H1 (cell line): ENCODE data around the gene TCHP. TPM values are rescaled to one million over a fixed set of nuclear protein-coding genes. Genes with fewer than 3 reads are reported as not detected.

ENCODE experiments used
- CTCF ChIA-PET: fragments of 300-600 bp; sonication (Branson Sonifier 250); formaldehyde crosslinking; loops from one replicate; lab custom pipeline; 2021; ENCODE audit not compliant: partially characterized antibody; lab: Charles Lee
- POLR2A ChIA-PET: fragments of 300-600 bp; sonication (Branson Sonifier 250); formaldehyde crosslinking; loops from one replicate; lab custom pipeline; 2021; ENCODE audit warnings: inconsistent platforms; ENCODE audit not compliant: partially characterized antibody; lab: Charles Lee
- DNase-seq, 2 experiments: peaks; one replicate each; pipeline versions ENCODE4 v3.0.0 to v3.0.0-alpha.2; 2010 to 2022; ENCODE audit warnings: low spot score in 2 of 2, low read depth in 1 of 2, mixed read lengths in 1 of 2
- FAIRE-seq: peaks from 2 replicates; lab custom pipeline; 2011; peaks lifted over from hg19 to GRCh38; lab: Jason Lieb, UNC
- H2AFZ ChIP-seq: 2 replicates; pipeline ENCODE4 v1.8.1; 2012; ENCODE audit warnings: low read length, inconsistent platforms
- H2AK5ac ChIP-seq: 2 replicates; pipeline ENCODE4 v1.6.1; 2013; ENCODE audit warnings: low read depth, low read length
- H2BK120ac ChIP-seq: replicated peaks from 2 replicates; pipeline ENCODE3; 2013; ENCODE audit warnings: low read depth, low read length, inconsistent platforms
- H2BK12ac ChIP-seq: 2 replicates; pipeline ENCODE4 v1.6.1; 2013; ENCODE audit warnings: low read depth, low read length
- H2BK15ac ChIP-seq: 2 replicates; pipeline ENCODE4 v1.6.1; 2013; ENCODE audit warnings: low read length
- H2BK20ac ChIP-seq: 2 replicates; pipeline ENCODE4 v1.6.1; 2013; ENCODE audit warnings: low read length
- H2BK5ac ChIP-seq: 2 replicates; pipeline ENCODE4 v1.6.1; 2013; ENCODE audit warnings: low read depth, low read length
- H3K14ac ChIP-seq: 2 replicates; pipeline ENCODE4 v1.6.1; 2013; ENCODE audit warnings: inconsistent platforms; ENCODE audit not compliant: insufficient read length
- H3K18ac ChIP-seq: 2 replicates; pipeline ENCODE4 v1.6.1; 2013; ENCODE audit warnings: low read length; ENCODE audit errors: extremely low read depth
- H3K23ac ChIP-seq: 2 replicates; pipeline ENCODE4 v1.6.1; 2013; ENCODE audit warnings: inconsistent platforms; ENCODE audit not compliant: insufficient read length
- H3K23me2 ChIP-seq: 2 replicates; pipeline ENCODE4 v1.6.1; 2013; ENCODE audit warnings: low read depth, low read length
- H3K27ac ChIP-seq: 2 replicates; pipeline ENCODE4 v1.6.1; 2011; ENCODE audit warnings: low read depth, low read length, inconsistent platforms
- H3K27me3 ChIP-seq, 4 experiments: replicated peaks in 1 of 4; 1 replicate in 1 of 4; 2 replicates in 3 of 4; pipeline versions ENCODE4 v1.6.1 to v1.8.1; 2011 to 2013; ENCODE audit warnings: low read length in 3 of 4, mild to moderate bottlenecking in 3 of 4, inconsistent platforms in 2 of 4, mixed read lengths in 2 of 4, moderate library complexity in 1 of 4; ENCODE audit not compliant: control insufficient read depth in 3 of 4, insufficient read depth in 3 of 4; ENCODE audit errors: extremely low read depth in 1 of 4
- H3K36me3 ChIP-seq, 4 experiments: 2 replicates each; pipeline versions ENCODE4 v1.6.1 to v1.8.1; 2011 to 2013; ENCODE audit warnings: mild to moderate bottlenecking in 4 of 4, low read length in 3 of 4, moderate library complexity in 2 of 4, control low read depth in 1 of 4, inconsistent platforms in 1 of 4; ENCODE audit not compliant: insufficient read depth in 4 of 4, control insufficient read depth in 2 of 4
- H3K4ac ChIP-seq: replicated peaks from 2 replicates; pipeline ENCODE3; 2013; ENCODE audit warnings: low read length, low read depth, mixed read lengths, inconsistent platforms; ENCODE audit not compliant: insufficient read length
- H3K4me1 ChIP-seq, 4 experiments: replicated peaks in 1 of 4; 1 replicate in 1 of 4; 2 replicates in 3 of 4; pipeline versions ENCODE4 v1.6.1 to v1.8.1; 2011 to 2013; ENCODE audit warnings: low read length in 3 of 4, inconsistent platforms in 2 of 4, mixed read lengths in 1 of 4; ENCODE audit not compliant: insufficient read depth in 4 of 4, control insufficient read depth in 3 of 4
- H3K4me2 ChIP-seq, 2 experiments: 2 replicates each; pipeline versions ENCODE4 v1.6.1 to v1.8.1; 2011 to 2013; ENCODE audit warnings: low read depth in 2 of 2, low read length in 2 of 2, control low read depth in 1 of 2, inconsistent platforms in 1 of 2, mild to moderate bottlenecking in 1 of 2; ENCODE audit not compliant: insufficient read depth in 1 of 2
- H3K4me3 ChIP-seq, 4 experiments: fragments of 200-600, 300-600 bp in 1 of 4; sonication (generic), shearing (Covaris generic), sonication (Bioruptor Twin) in 1 of 4; 2 replicates each; pipeline versions ENCODE4 v1.5.1 to v1.8.1; 2011 to 2016; ENCODE audit warnings: low read length in 4 of 4, low read depth in 3 of 4, control low read depth in 2 of 4, inconsistent platforms in 2 of 4, mild to moderate bottlenecking in 2 of 4, mixed read lengths in 1 of 4, moderate library complexity in 1 of 4; ENCODE audit not compliant: insufficient read depth in 2 of 4; ENCODE audit errors: extremely low read depth in 1 of 4
- H3K56ac ChIP-seq: replicated peaks from 2 replicates; pipeline ENCODE3; 2013; ENCODE audit warnings: low read depth, mild to moderate bottlenecking, mixed read lengths, low read length, inconsistent platforms; ENCODE audit not compliant: insufficient read length
- H3K79me1 ChIP-seq: 2 replicates; pipeline ENCODE4 v1.6.1; 2013; ENCODE audit warnings: low read depth, low read length, control low read depth
- H3K79me2 ChIP-seq, 2 experiments: 2 replicates each; pipeline versions ENCODE4 v1.6.1 to v1.8.1; 2012 to 2013; ENCODE audit warnings: low read length in 2 of 2, mild to moderate bottlenecking in 2 of 2, inconsistent platforms in 1 of 2; ENCODE audit not compliant: insufficient read depth in 2 of 2, control insufficient read depth in 1 of 2
- H3K9ac ChIP-seq, 4 experiments: replicated peaks in 1 of 4; 1 replicate in 1 of 4; 2 replicates in 3 of 4; pipeline versions ENCODE4 v1.6.1 to v1.8.1; 2011 to 2013; ENCODE audit warnings: low read depth in 3 of 4, low read length in 3 of 4, control low read depth in 2 of 4, mild to moderate bottlenecking in 2 of 4, moderate library complexity in 2 of 4, inconsistent platforms in 1 of 4; ENCODE audit errors: extremely low read depth in 1 of 4
- H3K9me3 ChIP-seq, 2 experiments: 2 replicates each; pipeline versions ENCODE4 v1.6.1 to v1.8.1; 2012 to 2013; ENCODE audit warnings: mild to moderate bottlenecking in 2 of 2, moderate library complexity in 2 of 2, control low read depth in 1 of 2, inconsistent platforms in 1 of 2, low read depth in 1 of 2, low read length in 1 of 2, mixed read lengths in 1 of 2; ENCODE audit not compliant: insufficient read depth in 2 of 2
- H4K20me1 ChIP-seq, 2 experiments: replicated peaks in 1 of 2; 2 replicates each; pipeline versions ENCODE3 to v1.8.1; 2011 to 2013; ENCODE audit warnings: inconsistent platforms in 2 of 2, low read length in 2 of 2, mild to moderate bottlenecking in 1 of 2; ENCODE audit not compliant: insufficient read depth in 2 of 2, control insufficient read depth in 1 of 2
- H4K5ac ChIP-seq: 2 replicates; pipeline ENCODE4 v1.6.1; 2013; ENCODE audit warnings: low read length, low read depth, mixed read lengths, inconsistent platforms; ENCODE audit not compliant: insufficient read length
- H4K8ac ChIP-seq: 2 replicates; pipeline ENCODE4 v1.8.0; 2013; ENCODE audit warnings: mild to moderate bottlenecking, moderate library complexity, low read length, inconsistent platforms; ENCODE audit not compliant: insufficient read depth; ENCODE audit errors: extremely low read depth
- H4K91ac ChIP-seq: replicated peaks from 2 replicates; pipeline ENCODE3; 2013; ENCODE audit warnings: low read length, mixed read lengths, inconsistent platforms; ENCODE audit not compliant: insufficient read length
- ATF2 ChIP-seq: IDR thresholded peaks from 2 replicates; pipeline ENCODE4 v1.6.1; 2012; ENCODE audit warnings: low read length, inconsistent platforms
- CTBP2 ChIP-seq: IDR thresholded peaks from 2 replicates; pipeline ENCODE4 v1.7.0; 2011; ENCODE audit warnings: borderline replicate concordance, mild to moderate bottlenecking, moderate library complexity, mixed read lengths, low read length; ENCODE audit not compliant: insufficient read depth, insufficient read length
- KDM1A ChIP-seq: fragments of 200-600, 300-600 bp; sonication (generic); IDR thresholded peaks from 2 replicates; pipeline ENCODE4 v1.7.1; 2016; ENCODE audit warnings: mild to moderate bottlenecking, low read length, borderline replicate concordance
- RAD21 ChIP-seq, 2 experiments: IDR thresholded peaks in 1 of 2; conservative IDR thresholded peaks in 1 of 2; 2 replicates each; pipeline ENCODE4 v1.6.1; 2011; ENCODE audit warnings: low read depth in 2 of 2, low read length in 2 of 2, improper control_type of control experiment in 1 of 2, inconsistent platforms in 1 of 2, mild to moderate bottlenecking in 1 of 2, moderate library complexity in 1 of 2
- SIN3A ChIP-seq, 2 experiments: IDR thresholded peaks in 1 of 2; conservative IDR thresholded peaks in 1 of 2; 2 replicates each; pipeline ENCODE4 v1.6.1; 2011 to 2012; ENCODE audit warnings: low read length in 2 of 2, improper control_type of control experiment in 1 of 2, low read depth in 1 of 2, mild to moderate bottlenecking in 1 of 2
- SIRT6 ChIP-seq: IDR thresholded peaks from one replicate; pipeline ENCODE4 v1.7.1; 2012; ENCODE audit warnings: low read length, inconsistent platforms
- SRF ChIP-seq: IDR thresholded peaks from 2 replicates; pipeline ENCODE4 v1.6.1; 2011; ENCODE audit warnings: mild to moderate bottlenecking, low read depth, low read length, moderate library complexity
- YY1 ChIP-seq: IDR thresholded peaks from 2 replicates; pipeline ENCODE4 v1.6.1; 2011; ENCODE audit warnings: low read depth, mild to moderate bottlenecking, low read length
- WGBS, 2 experiments: shearing (Covaris generic) in 1 of 2; methylation state at CpG; one replicate each; pipeline versions ENCODE4 v1.1.6 to v1.1.7; 2013 to 2015; ENCODE audit warnings: low lambda C conversion rate in 2 of 2, mixed read lengths in 2 of 2, inconsistent platforms in 1 of 2, low coverage in 1 of 2, missing lambda C conversion rate in 1 of 2; ENCODE audit not compliant: insufficient replicate concordance in 2 of 2, insufficient coverage in 1 of 2, insufficient read length in 1 of 2; ENCODE audit errors: extremely low coverage in 1 of 2, missing lambda C conversion rate in 1 of 2; 5-methylcytosine and 5-hydroxymethylcytosine counted together
- polyA plus RNA-seq, 7 experiments: library from polyadenylated mRNA; depleted of rRNA in 3 of 7; stranded (reverse) in 5 of 7; unstranded in 2 of 7; fragments of >200 nt in 5 of 7; fragments of 200-250 nt in 2 of 7; gene quantifications; 1 replicate in 5 of 7; 2 replicates in 1 of 7; 4 replicates in 1 of 7; pipeline versions ENCODE4 v1.2.1 to v1.2.3, GENCODE V29; 2011 to 2013; ENCODE audit warnings: missing spikeins in 2 of 7, mixed read lengths in 2 of 7
- total RNA-seq: library from RNA; stranded (reverse); fragmentation: NEBNext Ultra II Directional; extraction: Animal tissue kit (Norgen Biotek cat#: 25700); gene quantifications from 2 replicates; pipeline ENCODE4 v1.2.1, GENCODE V29; 2021
- TF ChIP-seq, protein P1 (sequence below): IDR thresholded peaks from 2 replicates; pipeline ENCODE4 v1.6.1; 2011; ENCODE audit warnings: low read length, improper control_type of control experiment

The TCHP gene
- total and polyA plus RNA-seq, 2 of the 8 experiments (the other 6 are each of a cell fraction or from before 2014, with no cell fraction given) = 2.8 to 4.5 TPM

DNA sequence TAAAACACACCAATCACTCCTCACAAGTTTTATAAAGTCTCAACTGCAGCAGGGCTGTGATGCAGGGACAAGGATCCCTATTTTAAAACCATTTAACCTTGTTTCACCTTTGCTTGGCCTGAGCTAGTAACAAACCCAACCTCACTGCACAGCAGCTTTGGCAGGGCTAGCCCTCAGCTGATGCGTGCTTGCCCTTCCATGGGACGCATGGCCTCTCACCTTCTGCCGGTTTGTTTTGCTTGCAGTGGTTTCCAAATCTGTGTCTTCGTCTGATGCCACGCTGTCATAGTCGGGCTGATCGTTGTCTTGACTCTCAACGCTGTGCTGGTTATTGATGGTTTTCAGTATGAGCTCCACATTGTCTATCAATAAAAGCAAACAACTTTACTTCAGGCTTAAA is 52.8 kb downstream of the TCHP start:
- 97% methylated on average over 8 of the region's 8 CpGs; no CpG with 5 or more reads in 1 of the 2 experiments for WGBS, 2 experiments
- no peak for TF ChIP-seq KDM1A
- no peak for TF ChIP-seq ATF2
- TF ChIP-seq YY1 = no peak
- TF ChIP-seq, protein P1, sequence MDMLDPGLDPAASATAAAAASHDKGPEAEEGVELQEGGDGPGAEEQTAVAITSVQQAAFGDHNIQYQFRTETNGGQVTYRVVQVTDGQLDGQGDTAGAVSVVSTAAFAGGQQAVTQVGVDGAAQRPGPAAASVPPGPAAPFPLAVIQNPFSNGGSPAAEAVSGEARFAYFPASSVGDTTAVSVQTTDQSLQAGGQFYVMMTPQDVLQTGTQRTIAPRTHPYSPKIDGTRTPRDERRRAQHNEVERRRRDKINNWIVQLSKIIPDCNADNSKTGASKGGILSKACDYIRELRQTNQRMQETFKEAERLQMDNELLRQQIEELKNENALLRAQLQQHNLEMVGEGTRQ = no peak
- no peak for TF ChIP-seq SIN3A (conservative IDR thresholded peaks at IDR 0.05 in 1 of 2, IDR thresholded peaks at IDR 0.05 in 1 of 2; ENCODE audit: low read depth in 1 of 2, low read length in 2 of 2)
- no peak for TF ChIP-seq RAD21 (IDR thresholded peaks at IDR 0.05 in 1 of 2, conservative IDR thresholded peaks at IDR 0.05 in 1 of 2; ENCODE audit: low read depth in 2 of 2, low read length in 2 of 2)
- no peak for TF ChIP-seq SIRT6
- TF ChIP-seq CTBP2 = no peak
- TF ChIP-seq SRF = no peak

More for the DNA sequence above, 52.8 kb downstream of the TCHP start:
- no peak overlapping the region for H2BK20ac ChIP-seq
- no peak overlapping the region for H4K91ac ChIP-seq
- no peak overlapping the region for H2BK120ac ChIP-seq
- no peak overlapping the region for H3K56ac ChIP-seq
- no peaks in the 10 kb centered on the region for H3K9me3 ChIP-seq
- no peak overlapping the region for H3K4ac ChIP-seq
- H2AK5ac ChIP-seq = no peak overlapping the region
- DNase-seq (no peak), FAIRE-seq (no peak)
- H4K20me1 ChIP-seq = no peaks in the 10 kb centered on the region
- no peak overlapping the region for H3K18ac ChIP-seq
- H2BK5ac ChIP-seq = no peak overlapping the region
- H2BK12ac ChIP-seq = no peak overlapping the region
- H3K36me3 ChIP-seq = peaks cover 3 to 19% (median 10%) of the 10 kb centered on the region in 4 experiments; a peak in 6 of 8 replicates
- no peaks in the 10 kb centered on the region for H3K23me2 ChIP-seq
- no peaks in the 10 kb centered on the region for H3K79me1 ChIP-seq
- no peak overlapping the region for H3K14ac ChIP-seq
- H3K9ac ChIP-seq = no peak overlapping the region
- no peak overlapping the region for H4K8ac ChIP-seq
- no peaks in the 10 kb centered on the region for H3K27me3 ChIP-seq
- H3K23ac ChIP-seq = no peak overlapping the region
- H3K4me1 ChIP-seq = peaks cover 0 to 6% (median 0%) of the 10 kb centered on the region in 4 experiments; a peak in 1 of 7 replicates
- H2AFZ ChIP-seq = no peak overlapping the region
- H4K5ac ChIP-seq = no peak overlapping the region
- H3K4me3 ChIP-seq = no peak overlapping the region
- no peak overlapping the region for H3K27ac ChIP-seq
- H3K79me2 ChIP-seq = no peaks in the 10 kb centered on the region
- H3K4me2 ChIP-seq = no peak overlapping the region
- CTCF ChIA-PET = interaction anchor here (0.9 to 1.9 kb wide), 5 partner anchors 10 to 479 kb away, joined by 3 to 7 read pairs (median 4); no protein-coding TSS in a partner anchor
- POLR2A ChIA-PET = interaction anchor here (1.0 kb wide), 1 partner anchor 11 kb away, joined by 4 read pairs; no protein-coding TSS in a partner anchor
- no peak overlapping the region for H2BK15ac ChIP-seq
